Tibial nerve (tissue), 4 donors: Measurements from ENCODE around the gene BIRC2. TPM values are rescaled to one million over a fixed set of nuclear protein-coding genes. Genes with fewer than 3 reads are reported as not detected.

ENCODE experiments used
- DNase-seq, 2 donors: peaks; one replicate each; pipeline ENCODE4 v3.0.0-alpha.2; 2019; ENCODE audit warnings: low spot score in 2 of 2
- H3K27ac ChIP-seq, 4 donors: fragments of 200-600 bp; sonication (generic) in 3 of 4; one replicate each; pipeline ENCODE4 v1.5.1; 2017 to 2019; ENCODE audit warnings: mild to moderate bottlenecking in 1 of 4
- H3K27me3 ChIP-seq, 2 donors: fragments of 200-600 bp; sonication (generic) in 1 of 2; one replicate each; pipeline versions ENCODE4 v1.5.1 to v1.6.0; 2017 to 2019
- H3K36me3 ChIP-seq, 3 donors: fragments of 200-600 bp; sonication (generic); one replicate each; pipeline ENCODE4 v1.5.1; 2018 to 2019
- H3K4me1 ChIP-seq, 4 donors: fragments of 200-600 bp; sonication (generic) in 3 of 4; one replicate each; pipeline ENCODE4 v1.5.1; 2017 to 2019
- H3K4me3 ChIP-seq, 4 donors: fragments of 200-600 bp; sonication (generic) in 3 of 4; one replicate each; pipeline ENCODE4 v1.5.1; 2017 to 2019; ENCODE audit warnings: mild to moderate bottlenecking in 1 of 4, moderate library complexity in 1 of 4
- H3K9me3 ChIP-seq, 4 donors: fragments of 200-600 bp; sonication (generic) in 3 of 4; one replicate each; pipeline ENCODE4 v1.5.1; 2017 to 2019
- CTCF ChIP-seq, 5 experiments: fragments of 200-600 bp in 3 of 5; fragments of 450-650 bp in 2 of 5; sonication (generic) in 3 of 5; IDR thresholded peaks; one replicate each; pipeline ENCODE4 v1.5.1; 2016 to 2019; ENCODE audit warnings: antibody characterized with exemption in 5 of 5, mild to moderate bottlenecking in 3 of 5, moderate library complexity in 2 of 5
- EP300 ChIP-seq, 2 donors: sonication (generic); formaldehyde crosslinking; IDR thresholded peaks; one replicate each; pipeline ENCODE4 v1.6.1; 2017; ENCODE audit warnings: antibody characterized with exemption in 2 of 2, mild to moderate bottlenecking in 1 of 2
- POLR2A ChIP-seq, 2 donors: fragments of 450-650 bp; IDR thresholded peaks; one replicate each; pipeline ENCODE4 v1.6.1; 2017; ENCODE audit warnings: antibody characterized with exemption in 2 of 2, mild to moderate bottlenecking in 2 of 2, moderate library complexity in 2 of 2
- WGBS, 2 donors: methylation state at CpG; one replicate each; pipeline ENCODE4 v1.1.5; 2018; 5-methylcytosine and 5-hydroxymethylcytosine counted together
- total RNA-seq, 4 donors: library from RNA; depleted of rRNA; stranded (reverse); fragments of >200 nt; gene quantifications; one replicate each; pipeline ENCODE4 v1.1.0, GENCODE V29; 2016

The BIRC2 gene
- total RNA-seq, 4 donors from 2014 or later = 39.0 to 74.5 (median 51.4) TPM

DNA sequence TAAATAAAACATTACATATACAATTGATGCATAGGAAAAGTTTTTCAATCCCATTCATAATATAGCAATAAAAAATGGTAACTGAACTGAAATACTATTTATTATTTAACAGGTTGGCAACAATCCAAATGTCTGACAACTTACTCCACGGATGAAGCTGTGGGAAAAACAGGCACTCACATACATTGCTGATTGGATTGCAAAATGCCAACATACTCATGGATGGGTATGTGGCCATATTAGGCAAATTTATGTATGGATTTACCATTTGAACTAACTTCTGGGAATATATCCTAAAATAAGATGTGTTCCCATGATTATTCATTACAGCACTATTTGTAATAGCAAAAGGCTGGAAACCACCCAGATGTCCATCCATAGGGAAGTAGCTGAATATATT, 3.2 kb upstream of the BIRC2 start:
- peaks cover 0 to 38% (median 5%) of the 10 kb centered on the region in 4 donors for H3K4me1 ChIP-seq
- no peak overlapping the region for H3K4me3 ChIP-seq
- no peak overlapping the region for H3K27ac ChIP-seq
- no peak for DNase-seq
- no peak for TF ChIP-seq CTCF (IDR thresholded peaks at IDR 0.05)
- TF ChIP-seq EP300 (IDR thresholded peaks at IDR 0.05) = no peak
- no peak for TF ChIP-seq POLR2A (IDR thresholded peaks at IDR 0.05)
- WGBS, 2 donors = 17 to 28% methylated on average over 1 of the region's 1 CpG
- no peaks in the 10 kb centered on the region for H3K9me3 ChIP-seq
- H3K27me3 ChIP-seq = no peaks in the 10 kb centered on the region
- peaks cover 0 to 1% (median 0%) of the 10 kb centered on the region in 3 donors for H3K36me3 ChIP-seq

DNA sequence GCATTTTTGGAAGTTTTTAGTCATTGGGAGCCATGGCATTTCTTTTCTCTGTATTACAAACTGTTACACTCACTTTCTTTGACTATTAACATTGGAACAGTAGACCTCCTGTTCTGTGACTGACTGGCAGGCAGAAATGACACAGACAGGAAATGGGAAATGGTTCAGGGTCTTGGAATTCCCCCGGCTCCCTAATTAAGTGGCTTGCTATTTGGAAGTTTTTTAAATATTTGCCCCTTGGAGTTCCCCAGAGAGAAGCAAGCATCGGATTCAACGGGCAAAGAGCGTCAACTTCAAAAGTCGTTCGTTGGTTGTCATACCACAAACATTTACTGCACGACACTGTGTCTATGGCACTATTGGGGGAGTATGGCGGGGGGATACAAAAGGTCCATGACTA, 1.1 kb upstream of the BIRC2 start:
- Histone ChIP-seq H3K4me3 (peak overlapping the region; percentile 64 to 95 (median 87)), H3K9me3 (no peaks in the 10 kb centered on the region), H3K36me3 (peaks cover 0 to 9% (median 0%) of the 10 kb centered on the region in 3 donors), H3K4me1 (peaks cover 5 to 59% (median 17%) of the 10 kb centered on the region in 4 donors), H3K27ac (peak overlapping the region; percentile 95 to 100 (median 98)), H3K27me3 (no peaks in the 10 kb centered on the region)
- no peak for DNase-seq
- no peak for TF ChIP-seq EP300 (IDR thresholded peaks at IDR 0.05)
- TF ChIP-seq POLR2A (IDR thresholded peaks at IDR 0.05) = no peak
- no peak for TF ChIP-seq CTCF (IDR thresholded peaks at IDR 0.05)
- WGBS, 2 donors = 8 to 19% methylated on average over 8 of the region's 8 CpGs

DNA sequence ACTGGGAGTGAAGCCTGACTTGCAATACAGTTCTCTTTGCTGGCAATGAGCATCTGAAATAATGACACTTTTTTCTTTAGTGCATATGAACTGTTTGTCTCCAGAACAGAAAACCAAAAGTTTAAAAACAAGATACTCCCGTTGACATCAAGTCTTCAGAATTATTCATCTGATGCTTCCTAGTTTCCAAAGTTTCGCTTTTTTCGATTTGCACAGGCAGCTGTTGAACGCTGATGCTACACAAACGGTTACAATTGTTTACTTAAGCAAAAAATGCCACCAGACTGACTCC, 612 bp upstream of the BIRC2 start:
- 0% methylated on average over 5 of the region's 5 CpGs for WGBS, 2 donors
- no peak for TF ChIP-seq CTCF (IDR thresholded peaks at IDR 0.05)
- no peak for TF ChIP-seq POLR2A (IDR thresholded peaks at IDR 0.05)
- TF ChIP-seq EP300 (IDR thresholded peaks at IDR 0.05) = no peak
- H3K9me3 ChIP-seq = no peaks in the 10 kb centered on the region

DNA sequence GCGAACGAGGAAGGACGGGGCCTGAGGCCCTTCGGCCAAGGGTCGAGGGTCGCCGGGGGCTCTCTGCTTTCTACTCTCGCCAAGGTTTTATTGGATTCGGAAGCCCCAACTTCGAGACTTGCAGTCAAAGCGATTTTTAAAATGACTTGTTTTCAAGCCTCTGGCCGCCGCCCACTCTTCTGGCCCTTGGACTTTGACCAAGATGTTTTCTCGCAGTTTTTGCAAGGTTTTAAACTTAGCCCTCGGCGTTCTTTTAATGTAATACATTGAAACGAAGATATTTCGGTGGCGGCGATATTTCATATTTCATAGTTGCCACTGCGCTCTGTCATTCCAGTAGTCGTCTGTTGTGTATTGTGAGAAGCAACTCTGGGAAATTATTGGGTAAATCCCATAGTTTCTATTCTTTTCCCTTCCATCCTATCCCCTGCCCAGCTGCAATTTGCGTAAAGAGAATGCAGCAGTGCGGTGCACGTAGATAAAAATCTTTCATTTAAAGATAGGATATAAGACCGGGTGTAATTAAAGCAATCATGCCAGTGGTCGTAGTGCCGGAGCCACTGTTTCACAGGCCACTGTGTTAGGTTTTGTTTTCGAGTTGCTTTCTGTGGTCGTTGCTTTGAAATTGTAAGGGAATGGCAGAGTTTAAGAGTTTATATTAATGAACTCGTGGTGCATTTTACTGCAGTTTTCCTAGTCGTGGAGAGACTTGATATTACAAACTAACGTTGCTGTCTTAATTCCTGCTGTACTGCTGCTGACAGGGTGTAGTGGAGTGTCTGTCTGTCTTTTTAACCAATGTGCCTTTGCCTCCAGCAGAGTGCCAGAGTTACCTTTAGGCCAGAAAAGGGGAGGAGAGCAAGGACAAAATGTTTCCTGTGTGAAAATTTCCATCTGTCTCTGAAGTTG, 702 bp downstream of the BIRC2 start:
- 0 to 1% methylated on average over 33 of the region's 33 CpGs for WGBS, 2 donors
- TF ChIP-seq EP300 (IDR thresholded peaks at IDR 0.05) (no peak), CTCF (IDR thresholded peaks at IDR 0.05) (no peak), POLR2A (IDR thresholded peaks at IDR 0.05) (no peak)
- no peaks in the 10 kb centered on the region for H3K9me3 ChIP-seq
- peak in 1 of 2 donors; percentile 43 for DNase-seq
- H3K36me3 ChIP-seq = peaks cover 0 to 27% (median 0%) of the 10 kb centered on the region in 3 donors
- no peaks in the 10 kb centered on the region for H3K27me3 ChIP-seq
- H3K4me3 ChIP-seq = peak overlapping the region; percentile 64 to 95 (median 87)
- H3K4me1 ChIP-seq = peaks cover 5 to 53% (median 17%) of the 10 kb centered on the region in 4 donors
- H3K27ac ChIP-seq = peak overlapping the region; percentile 95 to 100 (median 98)

More for the DNA sequence above, 612 bp upstream of the BIRC2 start:
- Histone ChIP-seq H3K4me3 (peak overlapping the region; percentile 64 to 95 (median 87)), H3K36me3 (peaks cover 0 to 14% (median 0%) of the 10 kb centered on the region in 3 donors), H3K4me1 (peaks cover 5 to 60% (median 17%) of the 10 kb centered on the region in 4 donors), H3K27ac (peak overlapping the region; percentile 95 to 100 (median 98)), H3K27me3 (no peaks in the 10 kb centered on the region)
- DNase-seq = no peak

DNA sequence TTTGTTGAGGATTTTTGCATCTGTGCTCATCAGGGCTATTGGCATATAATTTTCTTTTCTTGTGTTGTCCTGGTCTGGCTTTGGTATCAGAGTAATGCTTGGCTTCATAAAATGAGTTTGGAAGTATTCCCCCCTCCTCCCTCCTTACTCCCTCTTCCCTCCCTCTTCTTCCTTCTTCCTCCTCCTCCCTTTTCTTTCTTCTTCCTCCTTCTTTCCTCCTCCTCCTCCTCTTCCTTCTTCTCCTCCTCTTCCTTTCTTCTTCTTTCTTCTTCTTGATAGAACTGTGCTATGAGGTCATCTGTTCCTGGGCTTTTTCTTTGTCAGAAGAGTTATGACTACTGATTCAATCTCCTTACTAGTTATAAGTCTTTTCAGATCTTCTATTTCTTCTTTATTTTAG, 10.1 kb downstream of the BIRC2 start:
- no peak for DNase-seq
- no peak overlapping the region for H3K27ac ChIP-seq
- peaks cover 3 to 79% (median 15%) of the 10 kb centered on the region in 3 donors for H3K36me3 ChIP-seq

More for the DNA sequence above, 10.1 kb downstream of the BIRC2 start:
- H3K9me3 ChIP-seq = peaks cover 0 to 25% (median 0%) of the 10 kb centered on the region in 4 donors
- TF ChIP-seq EP300 (IDR thresholded peaks at IDR 0.05) (no peak), CTCF (IDR thresholded peaks at IDR 0.05) (no peak), POLR2A (IDR thresholded peaks at IDR 0.05) (no peak)
- no peaks in the 10 kb centered on the region for H3K27me3 ChIP-seq
- H3K4me1 ChIP-seq = no peaks in the 10 kb centered on the region
- H3K4me3 ChIP-seq = no peak overlapping the region
